GM19397 (cell line): ENCODE data around the gene CIAO1.
A peak's percentile ranks its signal among the peaks of the same experiment; 100 is the strongest.

Source experiments
- ATAC-seq: cut with Tn5 transposase; IDR thresholded peaks from one replicate; pipeline ENCODE4 v1.9.1; 2021; ENCODE audit warnings: mild to moderate bottlenecking, moderate library complexity; ENCODE audit not compliant: unreplicated experiment

CIAO1 gene

GRCh38 chr2:96320728-96321622 lies 55.0 kb downstream of the CIAO1 start:
- peak; percentile 34 for ATAC-seq
